Globus pallidus (tissue), 1 donor: ENCODE data around the gene CLTCL1.
"Not testable (repeated sequence)": the region's sequence is repeated elsewhere in the genome, so short reads cannot be mapped to it uniquely, and the experiment has no call there.

Experiments
- DNase-seq: peaks from one replicate; pipeline ENCODE4 v3.0.0-alpha.2; 2015; ENCODE audit warnings: low spot score

CLTCL1 gene

GRCh38 chr22:19175602-19176174, 115.8 kb downstream of the CLTCL1 start:
- no peak for DNase-seq

- no peak for DNase-seq
Observed at GRCh38 chr22:19175026-19175601, 116.4 kb downstream of the CLTCL1 start.

- DNase-seq, result no peak
Observed at GRCh38 chr22:19174106-19175025, 117.2 kb downstream of the CLTCL1 start.

- no peak for DNase-seq
Observed at GRCh38 chr22:19173047-19174035, 118.2 kb downstream of the CLTCL1 start.

- DNase-seq, result no peak
Observed at GRCh38 chr22:19172213-19173046, 119.1 kb downstream of the CLTCL1 start.

- DNase-seq, result no peak
Observed at GRCh38 chr22:19169947-19170318, 121.6 kb downstream of the CLTCL1 start.

GRCh38 chr22:19169002-19169946, 122.2 kb downstream of the CLTCL1 start:
- no peak for DNase-seq

- no peak for DNase-seq
Observed at GRCh38 chr22:19168088-19168890, 123.2 kb downstream of the CLTCL1 start.

GRCh38 chr22:19167106-19167869, 124.2 kb downstream of the CLTCL1 start:
- DNase-seq, result no peak

GRCh38 chr22:19166421-19166820, 125.1 kb downstream of the CLTCL1 start:
- DNase-seq, result no peak

- no peak for DNase-seq
Observed at GRCh38 chr22:19164425-19164824, 127.1 kb downstream of the CLTCL1 start.

GRCh38 chr22:19158649-19159048, 132.9 kb downstream of the CLTCL1 start:
- DNase-seq, result not testable (repeated sequence)

- not testable (repeated sequence) for DNase-seq
Observed at GRCh38 chr22:19156109-19156508, 135.4 kb downstream of the CLTCL1 start.

- DNase-seq, result no peak
Observed at GRCh38 chr22:19152942-19153883, 138.3 kb downstream of the CLTCL1 start.

- DNase-seq, result no peak
Observed at GRCh38 chr22:19151329-19152191, 140.0 kb downstream of the CLTCL1 start.
